RKO (cell line): ENCODE measurements around the gene NME9.

Experiments
- DNase-seq: peaks from one replicate; pipeline ENCODE4 v3.0.0-alpha.2; 2016; ENCODE audit warnings: low spot score

NME9 gene

DNA sequence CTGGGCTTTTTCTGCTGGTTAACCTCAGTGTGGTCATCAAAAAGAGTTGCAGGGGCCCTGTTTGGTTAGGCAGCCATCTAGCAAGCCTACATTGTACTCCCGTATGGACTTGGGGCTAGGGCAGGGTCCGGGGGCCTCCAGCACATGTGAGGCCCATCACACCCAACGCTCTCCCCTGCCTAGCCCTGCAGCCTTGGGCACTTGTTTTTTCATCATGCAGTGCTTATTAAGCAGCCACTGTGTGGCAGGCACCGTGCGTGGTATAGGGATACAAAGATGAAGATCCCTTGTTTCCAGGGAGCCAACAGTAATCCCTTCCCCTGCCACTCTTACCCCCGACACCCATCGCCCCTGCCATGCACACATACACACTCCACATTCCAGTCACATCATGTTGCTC lies 32.9 kb upstream of the NME9 start:
- no peak for DNase-seq

DNA sequence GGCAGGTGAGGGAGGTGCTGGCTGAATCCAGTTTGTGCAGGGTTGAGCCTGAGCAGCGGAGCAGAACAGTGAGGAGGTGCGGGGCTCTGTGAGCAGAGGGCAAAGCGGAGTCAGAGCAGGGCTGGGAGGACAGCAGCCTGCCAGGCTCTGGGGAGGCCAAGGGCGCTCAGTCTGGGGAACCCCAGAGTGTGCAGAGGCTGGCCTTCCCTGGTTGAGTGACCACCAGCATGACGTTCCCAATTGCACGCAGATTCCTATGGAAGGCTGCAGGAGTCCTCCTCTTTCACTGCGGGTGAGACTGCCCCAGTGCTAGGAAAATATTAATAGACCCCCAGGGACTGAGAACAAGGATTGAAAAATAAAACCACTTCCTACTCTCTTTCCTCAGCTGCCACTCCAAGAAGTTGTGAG lies 31.9 kb upstream of the NME9 start:
- no peak for DNase-seq

DNA sequence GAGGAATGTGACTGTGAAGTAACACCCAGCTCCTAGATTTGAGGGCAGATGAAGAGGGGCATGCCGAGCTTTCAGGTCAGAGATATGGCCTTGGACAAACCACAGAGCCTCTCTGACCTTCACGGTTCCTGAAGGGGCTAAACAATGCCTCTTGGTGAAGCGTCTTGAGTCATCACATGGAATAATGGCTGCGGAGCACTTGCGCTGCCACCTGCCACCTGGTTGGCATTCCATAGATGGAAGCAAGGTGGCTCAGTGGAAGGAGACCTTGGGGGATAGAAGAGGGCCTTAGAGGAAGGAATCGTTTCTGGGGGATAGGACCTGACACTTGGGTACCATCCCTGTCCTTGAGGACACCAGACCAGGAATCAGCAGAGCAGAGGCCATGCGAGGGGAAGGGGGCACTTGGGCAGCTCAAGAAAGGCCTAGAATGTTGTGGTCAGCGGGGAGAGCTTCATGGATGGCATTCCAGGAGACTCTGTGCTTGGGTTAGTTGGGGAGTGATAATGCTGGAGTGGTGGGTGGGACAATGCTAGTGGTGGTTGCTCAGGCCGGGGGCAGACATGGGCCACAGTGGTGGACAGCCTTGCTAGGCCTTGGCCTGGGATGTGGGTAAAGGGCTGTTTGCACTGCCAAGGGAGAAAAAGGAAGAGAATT lies 31.3 kb upstream of the NME9 start:
- DNase-seq, result no peak

DNA sequence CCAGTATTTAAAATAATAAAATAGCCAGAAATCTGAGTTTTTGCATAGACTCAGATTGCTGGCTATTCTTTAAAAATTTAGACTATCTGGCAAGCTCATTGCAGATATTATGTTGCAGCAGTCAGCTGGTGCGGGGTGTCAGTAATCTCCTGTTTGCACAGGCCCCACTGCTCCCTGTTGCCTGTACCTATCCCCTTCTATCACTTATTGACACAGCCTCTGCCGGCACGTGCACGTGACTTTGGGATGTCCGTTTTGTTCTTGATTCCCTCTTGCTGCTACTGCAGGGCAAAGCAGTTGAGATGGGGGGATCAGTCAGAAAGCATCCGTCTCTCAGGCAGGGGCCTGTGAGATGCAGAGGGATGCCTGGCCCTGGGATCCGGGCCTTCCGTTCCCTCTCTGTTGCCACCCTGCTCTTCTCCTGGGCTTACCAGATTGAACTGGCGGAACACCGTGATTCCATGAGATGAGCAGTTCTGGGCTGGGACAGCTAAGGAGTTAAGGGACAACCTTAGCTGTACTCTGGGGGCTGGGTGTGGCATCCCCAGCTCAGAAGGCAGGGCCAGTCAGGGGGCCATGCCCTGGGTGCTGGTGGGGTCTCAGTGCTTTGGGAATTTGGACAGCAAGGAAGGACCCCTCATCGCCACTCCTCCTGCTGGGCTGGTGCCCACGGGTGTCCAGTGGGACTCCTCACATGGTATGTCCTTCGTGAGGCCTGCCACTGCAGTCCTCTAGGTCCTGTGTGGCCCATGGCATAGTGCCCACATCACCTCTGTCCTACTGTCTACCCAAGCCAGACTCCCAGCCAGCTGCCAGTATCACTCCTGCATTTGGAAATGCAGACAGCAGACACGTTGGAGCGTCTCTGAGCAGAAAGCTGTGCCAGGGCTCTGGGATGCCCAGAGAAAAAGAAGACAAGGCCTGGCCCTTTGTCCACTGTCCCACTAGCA lies 30.5 kb upstream of the NME9 start:
- no peak for DNase-seq

DNA sequence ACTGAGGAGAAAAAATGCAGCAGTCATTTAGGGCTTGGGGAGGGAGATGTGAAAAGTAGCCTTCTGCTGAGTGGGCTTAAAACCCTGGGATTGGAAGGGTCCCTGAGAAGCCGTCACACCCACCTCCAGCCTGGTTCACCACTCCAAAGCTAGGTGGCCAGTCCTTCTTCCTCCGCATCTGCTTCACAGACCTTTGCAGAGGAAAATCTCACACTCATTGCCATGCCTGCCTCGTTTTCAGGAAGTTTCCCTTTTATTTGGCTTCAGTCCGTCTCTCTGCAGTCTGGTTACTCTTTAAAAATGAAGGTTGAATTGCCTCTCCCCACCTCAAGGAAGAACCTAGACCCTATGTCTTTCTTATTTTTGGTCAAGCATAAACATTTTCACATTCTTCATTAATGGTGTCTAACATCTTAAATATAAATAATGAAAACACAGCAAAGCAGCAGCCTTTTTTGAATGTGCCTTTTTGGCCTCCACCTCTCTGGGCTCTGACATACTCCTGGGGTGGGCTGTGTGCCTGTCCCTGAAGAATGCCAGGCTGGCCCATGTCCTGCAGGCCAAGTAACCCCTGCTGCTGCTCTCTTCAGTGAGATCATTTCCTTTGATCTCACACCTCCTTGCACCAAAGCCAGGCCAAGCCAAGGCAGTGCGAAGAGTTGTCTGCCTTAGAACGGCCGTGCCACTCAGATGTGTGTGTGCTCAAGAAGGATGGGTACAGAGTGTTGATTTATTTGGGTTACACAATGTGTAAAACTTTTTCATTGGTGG lies 29.7 kb upstream of the NME9 start:
- no peak for DNase-seq

DNA sequence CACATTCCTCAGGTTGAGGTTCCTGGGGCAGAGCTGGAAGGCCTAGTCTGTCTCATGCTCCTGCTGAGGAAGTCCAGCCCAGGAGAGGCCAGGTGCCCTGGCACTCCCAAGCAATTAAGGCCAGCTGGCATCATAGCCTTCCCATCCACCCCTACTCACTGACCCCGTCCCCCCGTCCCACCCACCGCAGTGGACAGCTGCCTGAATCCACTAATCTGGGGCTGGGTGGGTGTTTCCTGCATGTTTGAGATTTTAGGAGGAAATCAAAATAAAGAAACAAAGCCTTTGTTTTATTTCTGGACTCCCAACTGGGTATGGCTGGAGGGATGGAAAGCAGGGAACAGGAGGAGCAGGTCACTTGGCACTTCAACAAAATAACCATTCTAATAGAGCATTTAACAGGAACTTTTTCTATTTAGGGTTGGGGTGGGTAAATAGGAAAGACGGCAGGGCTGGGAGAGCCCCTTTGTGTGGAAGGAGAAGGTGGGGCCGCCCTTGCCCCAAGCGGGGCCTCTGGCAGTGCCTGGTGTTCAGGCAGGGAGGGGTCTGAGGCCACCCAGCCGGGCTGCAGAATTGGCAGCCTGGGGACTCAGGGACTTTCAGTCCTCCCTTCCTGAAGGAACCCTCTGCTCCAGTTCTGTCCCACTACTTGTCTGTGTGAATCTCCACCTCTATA lies 27.2 kb upstream of the NME9 start:
- no peak for DNase-seq

DNA sequence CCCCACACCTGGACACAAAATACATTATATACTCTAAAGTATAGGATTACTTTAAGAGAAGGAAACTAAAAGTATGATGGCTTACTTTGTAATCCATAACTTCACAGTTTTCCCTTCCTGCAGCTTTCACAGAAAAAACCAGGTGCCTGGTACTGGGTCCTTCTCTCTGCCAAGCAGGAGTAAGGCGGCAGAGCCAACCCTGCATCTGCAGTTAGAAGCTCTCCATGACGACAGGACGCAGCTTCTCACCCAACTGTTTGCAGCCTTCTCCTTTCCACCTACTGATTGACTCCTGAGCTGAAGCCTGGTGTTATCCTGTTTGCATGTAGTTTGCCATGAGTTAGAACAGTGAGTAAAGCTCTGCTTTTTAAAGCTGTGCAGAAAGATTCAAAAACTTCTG lies 25.4 kb upstream of the NME9 start:
- no peak for DNase-seq

DNA sequence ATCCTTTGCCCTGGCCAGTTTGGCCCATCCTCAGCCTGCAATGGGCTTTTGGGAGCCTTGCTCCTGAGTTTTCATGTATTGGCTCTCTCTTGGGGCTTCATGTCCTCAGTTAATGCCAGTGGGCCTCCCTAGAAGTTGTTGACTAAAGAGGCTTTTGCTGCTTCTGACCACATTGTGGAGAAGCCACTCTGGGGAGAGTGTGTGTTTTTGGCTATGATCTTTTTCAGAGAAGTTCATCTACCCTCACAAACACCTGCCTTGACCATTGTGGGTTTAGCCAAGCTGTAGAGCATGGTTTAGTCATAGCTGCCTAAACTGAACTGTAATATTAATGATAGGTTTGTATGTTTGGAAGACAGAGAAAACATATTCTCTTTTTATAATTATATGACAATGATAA lies 24.7 kb upstream of the NME9 start:
- DNase-seq, result no peak

DNA sequence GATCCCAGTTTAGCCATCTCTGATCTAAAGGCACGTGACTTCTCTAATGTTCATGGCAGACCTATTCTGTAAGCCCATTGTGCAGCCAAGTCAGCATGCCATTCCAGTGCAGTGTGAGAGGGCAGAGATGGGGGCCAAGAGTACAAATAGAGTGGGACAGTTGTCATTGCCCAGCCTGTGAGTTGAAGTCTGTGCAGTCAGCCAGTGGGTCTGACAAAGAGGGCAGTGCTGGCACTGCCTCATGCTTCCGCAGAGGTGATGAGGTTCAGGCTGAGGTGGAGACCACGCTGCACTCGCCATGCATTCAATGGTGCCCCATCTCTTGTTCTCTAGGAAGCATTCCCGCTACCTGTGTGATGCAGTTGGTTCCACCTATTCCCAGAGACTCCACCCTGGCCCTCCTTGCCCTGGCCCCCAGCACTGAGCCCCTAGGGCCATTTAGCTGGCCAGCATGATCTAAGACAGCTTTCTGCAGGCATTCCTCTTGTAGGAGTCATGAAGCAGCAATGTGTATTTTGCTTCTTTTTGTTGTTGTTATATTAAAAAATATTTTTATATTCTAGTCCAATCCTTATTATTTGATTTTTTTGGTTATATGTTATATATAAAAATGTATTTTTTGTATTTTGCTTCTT lies 22.4 kb upstream of the NME9 start:
- DNase-seq, result no peak

DNA sequence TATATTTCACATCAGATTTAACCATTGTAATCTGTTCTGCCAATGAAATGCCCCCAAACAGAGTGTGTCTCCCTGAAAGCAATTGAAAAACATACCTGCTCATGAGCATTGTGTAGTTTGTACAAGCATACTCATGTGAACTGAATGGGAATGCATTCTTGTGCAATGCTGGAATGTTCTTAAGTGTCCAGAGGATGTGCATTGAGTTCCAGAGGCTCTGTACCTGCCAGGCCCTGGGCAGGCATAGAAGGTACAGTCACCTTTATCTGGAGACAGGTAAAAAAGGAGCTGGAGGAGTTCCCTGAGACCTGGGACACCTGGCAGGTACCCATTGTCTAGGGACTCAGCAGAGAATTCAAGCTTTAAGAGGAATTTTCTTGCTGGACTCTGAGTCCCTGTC lies 21.5 kb upstream of the NME9 start:
- DNase-seq, result no peak

DNA sequence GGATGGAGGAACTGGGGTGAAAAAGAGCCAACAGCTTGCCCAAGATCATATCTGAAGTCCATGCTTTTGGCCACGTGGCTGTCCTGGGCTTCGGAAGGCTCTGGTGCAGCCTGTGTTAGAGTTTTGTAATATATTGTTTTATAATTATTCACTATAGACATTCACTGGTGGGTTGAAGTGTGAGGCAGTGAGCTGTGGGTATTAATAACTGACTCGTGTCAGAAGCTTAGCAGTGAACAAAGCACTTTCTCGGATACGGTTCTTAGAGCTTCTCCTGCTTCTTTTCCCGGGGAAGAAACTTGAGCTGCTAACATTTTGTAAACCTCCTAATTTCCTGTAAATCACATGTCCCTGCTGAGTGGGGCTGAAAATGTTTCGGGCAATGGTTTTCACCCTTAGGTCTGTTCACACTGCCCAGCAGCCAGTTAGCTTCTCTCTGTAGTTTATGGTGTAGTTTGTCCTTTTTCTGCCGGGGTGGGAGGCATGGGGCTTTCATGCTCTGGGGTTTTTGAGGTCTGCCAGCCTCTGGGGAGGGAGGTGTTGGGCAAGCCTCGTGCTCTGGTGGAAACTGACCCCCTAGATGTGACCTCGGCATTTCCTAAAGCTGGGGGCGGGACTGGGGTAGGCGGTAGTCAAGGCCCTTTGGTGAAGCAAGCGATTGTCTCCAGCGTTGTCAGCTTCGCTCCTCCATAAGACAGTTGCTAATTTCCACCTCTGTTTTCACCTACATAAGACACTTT lies 20.4 kb upstream of the NME9 start:
- DNase-seq, result no peak

DNA sequence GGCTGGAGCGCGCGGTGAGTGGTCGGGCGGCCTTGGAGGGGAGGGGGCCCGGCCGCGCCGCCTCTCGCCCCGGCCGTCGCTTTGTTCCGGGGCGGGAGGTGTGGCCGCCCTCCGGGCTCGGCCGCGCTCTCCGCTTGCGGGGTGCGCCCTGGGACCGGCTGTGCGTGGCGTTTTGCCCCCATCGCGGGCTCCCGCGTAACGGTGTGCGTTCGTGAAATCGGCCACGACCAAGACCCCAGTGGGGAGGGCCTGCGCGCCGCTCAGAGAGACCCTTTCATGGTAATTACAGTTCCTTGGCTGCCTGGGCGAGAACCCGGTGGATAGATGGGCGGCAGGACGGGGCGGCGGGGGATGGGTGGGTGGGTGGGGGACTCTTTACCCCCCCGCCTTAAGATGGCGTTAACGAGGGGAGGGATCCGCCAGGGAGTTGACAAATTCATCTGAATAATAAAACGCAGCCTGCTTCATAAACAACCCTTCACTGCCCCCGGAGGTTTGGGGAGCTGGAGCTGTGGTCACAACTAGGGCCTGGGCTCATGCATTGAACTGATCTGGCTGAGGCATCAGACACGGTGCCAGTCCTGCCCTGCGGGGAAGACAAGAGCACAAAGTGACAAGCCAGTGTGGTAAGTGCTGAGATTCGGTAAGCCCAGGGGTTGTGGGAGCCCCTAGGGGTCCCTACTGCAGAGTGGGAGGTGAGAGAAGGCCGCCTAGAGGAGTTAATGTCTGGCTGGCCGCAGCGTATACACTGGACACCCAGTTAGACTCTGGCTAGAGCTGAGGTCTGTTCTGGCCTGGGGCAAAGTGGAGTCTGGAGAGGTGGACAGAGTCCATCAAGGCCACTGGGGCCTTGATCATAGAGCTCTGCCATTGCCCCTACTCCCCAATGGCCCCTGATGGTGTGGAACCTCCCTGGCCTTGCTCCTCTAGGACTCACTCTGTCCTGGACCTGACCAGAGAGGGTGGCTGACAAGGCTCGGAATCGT lies 19.4 kb upstream of the NME9 start:
- DNase-seq, result peak; percentile 53

DNA sequence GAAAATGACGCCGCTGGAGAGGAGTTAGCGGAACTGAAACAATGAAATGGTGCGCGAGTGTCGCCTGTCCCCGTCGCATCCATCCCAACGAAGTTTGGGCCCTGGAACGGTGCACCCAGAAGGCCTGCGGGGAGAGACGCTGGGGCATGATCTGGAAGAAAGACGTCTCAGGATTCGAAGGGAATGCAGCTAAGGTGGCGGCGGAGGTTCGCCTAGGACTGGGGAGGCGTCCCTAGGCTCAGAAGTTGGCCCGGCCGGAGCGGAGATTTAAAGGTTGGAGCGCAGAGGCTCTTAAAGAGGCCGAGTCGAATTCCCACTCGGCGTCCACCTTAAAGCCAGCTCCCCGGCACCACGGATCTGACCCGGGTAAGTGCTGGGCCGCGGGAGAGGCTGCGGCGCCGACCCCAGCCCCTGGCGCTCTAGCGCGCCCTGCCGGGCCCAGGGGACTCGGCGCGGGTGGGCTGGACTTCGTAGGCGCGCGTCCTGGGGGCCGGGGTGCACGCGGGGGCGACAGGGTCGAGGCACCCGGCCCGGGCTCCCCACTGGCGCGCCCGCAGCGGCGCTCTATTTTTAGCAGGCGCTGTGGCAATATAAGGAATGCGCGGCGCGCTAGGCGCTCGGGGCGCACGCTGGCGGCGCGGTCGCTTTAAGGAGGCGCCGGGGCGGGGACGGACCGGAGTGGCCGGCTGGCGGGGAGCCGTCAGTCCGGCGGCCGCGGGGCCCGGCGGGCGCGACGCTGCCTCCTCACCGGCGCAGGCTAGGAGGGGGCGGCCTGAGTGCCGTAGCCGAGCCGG lies 18.5 kb upstream of the NME9 start, which contains the start of gene MRAS:
Gene MRAS, plus strand, starts transcription at position 620 of the 794 bp plus-strand sequence. CDS start 24,305 bp downstream, outside the sequence.
- peak; percentile 76 for DNase-seq

DNA sequence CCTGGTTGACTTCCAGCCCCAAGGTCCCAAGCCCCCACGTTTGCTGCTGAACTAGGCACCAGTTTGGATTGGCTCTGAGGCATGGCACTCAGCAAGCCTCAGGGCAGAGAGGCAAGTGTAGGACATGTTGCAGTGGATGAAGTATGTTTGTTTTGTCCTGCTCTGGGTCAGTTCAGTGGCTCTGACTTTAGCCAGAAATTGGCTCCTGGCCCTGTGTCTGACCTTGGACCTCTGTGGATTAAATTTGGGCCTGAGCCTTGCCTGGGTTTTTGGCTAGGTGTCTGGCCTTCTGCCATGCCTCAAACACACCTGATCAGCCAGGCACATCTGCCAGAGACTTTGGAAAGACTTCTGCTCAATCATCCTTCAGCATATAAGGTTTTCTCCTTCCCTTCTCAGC lies 15.1 kb upstream of the NME9 start:
- no peak for DNase-seq

DNA sequence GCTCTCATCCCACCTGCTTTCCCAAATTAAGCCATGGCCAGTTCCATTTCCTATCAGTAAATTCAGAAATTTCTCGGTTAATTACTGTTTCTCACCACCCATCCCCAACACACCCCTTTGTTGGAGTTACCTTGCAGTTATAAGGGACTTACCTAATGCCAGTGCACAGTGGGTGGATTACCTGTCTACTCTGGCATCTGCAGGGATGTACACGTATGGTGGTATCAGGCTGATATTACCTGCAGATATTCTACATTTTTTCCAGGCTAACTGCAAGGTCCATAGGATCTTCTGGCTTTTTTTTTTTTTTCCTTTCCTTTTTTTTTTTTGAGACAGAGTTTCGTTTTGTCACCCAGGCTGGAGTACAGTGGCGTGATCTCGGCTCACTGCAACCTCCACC lies 10.9 kb upstream of the NME9 start:
- no peak for DNase-seq

DNA sequence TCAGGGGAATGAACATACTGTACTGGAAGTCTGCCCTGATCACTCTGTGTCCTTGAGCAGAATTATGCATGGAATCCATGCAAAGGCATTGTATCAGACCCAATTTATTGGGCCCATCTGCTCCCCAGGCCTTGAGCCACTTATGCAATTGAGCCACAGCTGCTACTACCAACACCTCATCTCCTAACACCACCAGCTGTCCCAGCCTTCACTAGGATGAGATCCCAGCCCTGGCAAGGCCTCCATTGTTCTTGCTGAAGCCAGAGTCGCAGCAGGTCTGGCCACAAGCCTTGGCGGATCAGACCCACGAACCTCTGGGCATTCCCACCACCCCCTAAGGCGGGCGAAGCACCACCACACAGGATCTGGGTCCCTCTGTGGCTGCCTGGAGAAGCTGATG lies 9.2 kb upstream of the NME9 start:
- no peak for DNase-seq

DNA sequence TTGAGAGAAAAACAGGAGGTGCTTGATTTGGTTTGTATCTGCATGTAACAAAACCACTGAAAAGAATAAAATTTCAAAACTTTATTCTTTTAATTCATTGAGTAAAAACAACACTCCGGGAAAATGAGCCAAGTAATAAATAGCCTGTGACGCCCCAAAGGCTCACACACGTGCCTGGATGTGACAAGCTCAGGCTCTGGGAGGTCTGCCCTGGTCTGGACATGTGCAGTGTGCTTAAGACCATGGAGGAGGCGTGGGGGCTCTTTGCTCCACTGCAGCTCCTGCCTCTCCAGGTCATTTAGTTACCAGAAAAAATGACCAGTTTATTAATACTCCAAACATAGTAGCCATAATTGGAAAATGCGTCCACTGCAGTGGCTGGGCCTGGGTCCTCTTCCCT lies 8.6 kb upstream of the NME9 start:
- no peak for DNase-seq

DNA sequence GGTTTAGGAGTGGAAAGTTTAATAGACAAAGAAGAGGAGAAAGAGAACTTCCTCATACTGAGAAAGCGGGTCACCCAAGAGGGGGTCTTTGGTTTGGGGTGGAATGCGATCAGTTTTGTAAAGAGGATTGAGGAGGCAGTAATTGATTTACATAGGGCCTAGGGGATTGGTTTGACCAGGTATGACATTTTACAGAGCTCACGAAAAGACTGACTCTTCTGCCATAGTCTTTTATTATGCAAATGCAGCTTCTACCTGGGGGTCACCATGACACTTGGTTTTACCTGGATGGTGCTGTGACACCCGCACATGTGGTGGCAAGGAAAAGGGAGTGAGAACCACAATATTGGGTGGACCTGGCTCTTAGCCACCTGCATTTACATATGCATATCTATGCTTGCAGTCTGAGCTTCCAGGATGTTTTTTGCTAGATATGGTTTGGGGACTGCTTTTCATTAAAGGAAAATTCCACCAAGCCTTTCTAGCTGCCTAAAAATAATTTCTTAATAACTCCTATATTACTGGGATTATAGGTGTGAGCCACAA lies 6.9 kb upstream of the NME9 start:
- DNase-seq, result no peak

DNA sequence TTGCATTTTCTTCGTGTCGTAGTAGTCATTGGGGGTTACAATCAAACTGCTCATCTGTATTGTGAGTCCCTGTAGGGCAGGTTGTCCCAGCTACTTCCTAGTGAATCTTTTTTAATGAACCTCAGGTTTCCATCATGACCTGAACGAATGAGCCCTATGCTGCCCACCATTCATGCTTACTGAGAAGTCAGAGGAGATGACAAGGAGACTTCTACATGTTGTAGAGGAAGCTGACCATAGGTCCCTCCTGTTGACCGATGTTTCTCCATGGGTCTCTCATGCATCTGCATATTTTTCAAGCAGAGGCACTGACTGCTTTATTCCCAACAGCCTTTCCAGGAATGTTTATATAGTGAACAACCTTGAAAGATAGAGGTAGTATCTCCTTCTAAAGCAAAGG lies 5.0 kb upstream of the NME9 start:
- DNase-seq, result no peak
